Uterus (tissue), 4 donors: ENCODE results near the gene LYZL4. TPM values are rescaled to one million over a fixed set of nuclear protein-coding genes. Genes with fewer than 3 reads are reported as not detected.

Experiments used
- DNase-seq, 2 donors: peaks; one replicate each; pipeline ENCODE4 v3.0.0-alpha.2; 2019 to 2020
- H3K27ac ChIP-seq, 2 donors: fragments of 200-600 bp; sonication (generic); 1 replicate in 1 of 2; 2 replicates in 1 of 2; pipeline ENCODE4 v1.5.1; 2016 to 2018
- H3K27me3 ChIP-seq, 2 donors: fragments of 200-600 bp; sonication (generic); one replicate each; pipeline ENCODE4 v1.5.1; 2018 to 2019; ENCODE audit warnings: control low read depth in 1 of 2
- H3K36me3 ChIP-seq, 2 donors: fragments of 200-600 bp; sonication (generic); one replicate each; pipeline ENCODE4 v1.5.1; 2019; ENCODE audit warnings: control low read depth in 1 of 2
- H3K4me1 ChIP-seq, 2 donors: fragments of 200-600 bp; sonication (generic); one replicate each; pipeline ENCODE4 v1.5.1; 2018 to 2019; ENCODE audit warnings: control low read depth in 1 of 2
- H3K4me3 ChIP-seq, 2 donors: fragments of 200-600 bp; sonication (generic); 1 replicate in 1 of 2; 2 replicates in 1 of 2; pipeline ENCODE4 v1.5.1; 2018 to 2019; ENCODE audit warnings: mild to moderate bottlenecking in 1 of 2
- H3K9me3 ChIP-seq, 2 donors: fragments of 200-600 bp; sonication (generic); one replicate each; pipeline ENCODE4 v1.5.1; 2019; ENCODE audit warnings: control low read depth in 1 of 2
- CTCF ChIP-seq, 4 experiments: fragments of 200-600 bp in 2 of 4; fragments of 450-650 bp in 2 of 4; sonication (generic) in 2 of 4; IDR thresholded peaks; one replicate each; pipeline ENCODE4 v1.5.1; 2016 to 2019; ENCODE audit warnings: antibody characterized with exemption in 4 of 4, mild to moderate bottlenecking in 2 of 4, moderate library complexity in 1 of 4
- POLR2A ChIP-seq, 2 donors: fragments of 450-650 bp; IDR thresholded peaks; one replicate each; pipeline ENCODE4 v1.6.1; 2016; ENCODE audit warnings: antibody characterized with exemption in 2 of 2, mild to moderate bottlenecking in 1 of 2, moderate library complexity in 1 of 2
- intact Hi-C: fragments of 100-400 bp; cut with DNase I; formaldehyde crosslinking; loops from one replicate; pipeline ENCODE4 v1.15.1; 2023; ENCODE audit warnings: low total_unique reads
- total RNA-seq, 4 donors: library from RNA; depleted of rRNA in 3 of 4; stranded (reverse); fragments of >200 nt in 3 of 4; gene quantifications; one replicate each; pipeline versions ENCODE4 v1.1.0 to v1.2.4, GENCODE V29; 2014 to 2023
- donor health status: DM: yes; HTN: yes; CAD: no.

The LYZL4 gene
- total RNA-seq, 4 donors from 2014 or later: not detected

- Histone ChIP-seq H3K4me1 (no peaks in the 10 kb centered on the region), H3K27me3 (peaks cover 0 to 3% of the 10 kb centered on the region in 2 donors), H3K9me3 (no peaks in the 10 kb centered on the region), H3K4me3 (no peak overlapping the region), H3K36me3 (no peaks in the 10 kb centered on the region), H3K27ac (no peak overlapping the region)
- intact Hi-C loops: no loop called here
- no peak for DNase-seq
- TF ChIP-seq POLR2A (IDR thresholded peaks at IDR 0.05) (no peak), CTCF (IDR thresholded peaks at IDR 0.05) (no peak)
Observed at GRCh38 chr3:42450567-42450966, 40.2 kb upstream of the LYZL4 start.

- intact Hi-C loops: no loop called here
- no peak overlapping the region for H3K27ac ChIP-seq
- DNase-seq: no peak
- H3K36me3 ChIP-seq: no peaks in the 10 kb centered on the region
- H3K4me3 ChIP-seq: no peak overlapping the region
- no peaks in the 10 kb centered on the region for H3K4me1 ChIP-seq
- H3K9me3 ChIP-seq: no peaks in the 10 kb centered on the region
- TF ChIP-seq CTCF (IDR thresholded peaks at IDR 0.05): no peak
- TF ChIP-seq POLR2A (IDR thresholded peaks at IDR 0.05): no peak
- no peaks in the 10 kb centered on the region for H3K27me3 ChIP-seq
Observed at GRCh38 chr3:42447481-42447880, 37.1 kb upstream of the LYZL4 start.

- H3K27ac ChIP-seq: no peak overlapping the region
Observed at GRCh38 chr3:42446111-42447050, 36.0 kb upstream of the LYZL4 start.

GRCh38 chr3:42443819-42444436 lies 33.5 kb upstream of the LYZL4 start:
- TF ChIP-seq POLR2A (IDR thresholded peaks at IDR 0.05) (no peak), CTCF (IDR thresholded peaks at IDR 0.05) (peak; percentile 69 to 88 (median 80))

More at GRCh38 chr3:42446111-42447050, 36.0 kb upstream of the LYZL4 start:
- H3K36me3 ChIP-seq: no peaks in the 10 kb centered on the region
- no peak for TF ChIP-seq CTCF (IDR thresholded peaks at IDR 0.05)
- no peak for TF ChIP-seq POLR2A (IDR thresholded peaks at IDR 0.05)
- H3K4me3 ChIP-seq: no peak overlapping the region
- intact Hi-C loops: no loop called here
- H3K9me3 ChIP-seq: no peaks in the 10 kb centered on the region
- no peaks in the 10 kb centered on the region for H3K4me1 ChIP-seq
- no peaks in the 10 kb centered on the region for H3K27me3 ChIP-seq
- no peak for DNase-seq

GRCh38 chr3:42443292-42443691 lies 32.9 kb upstream of the LYZL4 start:
- no peaks in the 10 kb centered on the region for H3K27me3 ChIP-seq
- no peaks in the 10 kb centered on the region for H3K4me1 ChIP-seq
- DNase-seq: no peak
- H3K4me3 ChIP-seq: no peak overlapping the region
- H3K27ac ChIP-seq: no peak overlapping the region
- no peaks in the 10 kb centered on the region for H3K9me3 ChIP-seq
- TF ChIP-seq POLR2A (IDR thresholded peaks at IDR 0.05) (no peak), CTCF (IDR thresholded peaks at IDR 0.05) (no peak)
- intact Hi-C loops: no loop called here
- no peaks in the 10 kb centered on the region for H3K36me3 ChIP-seq

More at GRCh38 chr3:42443819-42444436, 33.5 kb upstream of the LYZL4 start:
- DNase-seq: peak; percentile 32 to 71
- Histone ChIP-seq H3K36me3 (no peaks in the 10 kb centered on the region), H3K27ac (no peak overlapping the region), H3K27me3 (no peaks in the 10 kb centered on the region), H3K4me1 (no peaks in the 10 kb centered on the region), H3K9me3 (no peaks in the 10 kb centered on the region), H3K4me3 (no peak overlapping the region)
- intact Hi-C loops: no loop called here
